Gastrocnemius medialis (tissue), 4 donors: ENCODE data around the gene DCDC1. TPM values are rescaled to one million over a fixed set of nuclear protein-coding genes. Genes with fewer than 3 reads are reported as not detected.

Source experiments
- ATAC-seq, 2 donors: fragments of 150-250 bp; one replicate each; pipeline ENCODE4 v1.9.1; 2016
- DNase-seq, 2 donors: peaks; one replicate each; pipeline ENCODE4 v3.0.0-alpha.2; 2019
- H3K27ac ChIP-seq, 4 donors: fragments of 200-600 bp; sonication (generic); 1 replicate in 1 of 4; 2 replicates in 3 of 4; pipeline ENCODE4 v1.5.1; 2016 to 2018; ENCODE audit warnings: mild to moderate bottlenecking in 2 of 4, moderate library complexity in 1 of 4
- H3K27me3 ChIP-seq, 3 donors: fragments of 200-600 bp; sonication (generic) in 2 of 3; 1 replicate in 1 of 3; 2 replicates in 2 of 3; pipeline versions ENCODE4 v1.5.1 to v1.6.0; 2016 to 2019; ENCODE audit warnings: mild to moderate bottlenecking in 1 of 3, moderate library complexity in 1 of 3
- H3K36me3 ChIP-seq, 2 donors: fragments of 200-600 bp; sonication (generic) in 1 of 2; one replicate each; pipeline ENCODE4 v1.5.1; 2017 to 2018
- H3K4me1 ChIP-seq, 2 donors: fragments of 200-600 bp; sonication (generic) in 1 of 2; one replicate each; pipeline ENCODE4 v1.5.1; 2016 to 2017; ENCODE audit warnings: mild to moderate bottlenecking in 2 of 2
- H3K4me3 ChIP-seq, 4 donors: fragments of 200-600 bp; sonication (generic) in 3 of 4; 1 replicate in 1 of 4; 2 replicates in 3 of 4; pipeline ENCODE4 v1.5.1; 2016 to 2019; ENCODE audit warnings: mild to moderate bottlenecking in 2 of 4
- H3K9me3 ChIP-seq, 3 donors: fragments of 200-600 bp; sonication (generic) in 2 of 3; 1 replicate in 1 of 3; 2 replicates in 2 of 3; pipeline ENCODE4 v1.5.1; 2016 to 2019
- POLR2A ChIP-seq, 2 donors: fragments of 450-650 bp; IDR thresholded peaks; one replicate each; pipeline ENCODE4 v1.6.1; 2017; ENCODE audit warnings: antibody characterized with exemption in 2 of 2, mild to moderate bottlenecking in 2 of 2, moderate library complexity in 2 of 2
- in situ Hi-C, 4 donors: fragments of 200-750 bp; cut with MboI; loops; one replicate each; pipeline versions ENCODE4 v1.15.0 to v1.8.0; 2017; ENCODE audit warnings: low sequenced_read_pairs in 4 of 4
- intact Hi-C: fragments of 100-400 bp; cut with DNase I; formaldehyde crosslinking; loops from one replicate; pipeline ENCODE4 v1.15.1; 2023; ENCODE audit warnings: low total_unique reads
- total RNA-seq, 4 donors: library from RNA; depleted of rRNA; stranded (reverse); fragments of >200 nt; gene quantifications; one replicate each; pipeline versions ENCODE4 v1.1.0 to v1.2.3, GENCODE V29; 2016
- TF ChIP-seq, protein P1 (sequence below), 5 experiments: fragments of 450-650 bp in 3 of 5; fragments of 200-600 bp in 2 of 5; sonication (generic) in 2 of 5; IDR thresholded peaks in 4 of 5; conservative IDR thresholded peaks in 1 of 5; 1 replicate in 4 of 5; 2 replicates in 1 of 5; pipeline ENCODE4 v1.5.1; 2016 to 2019; ENCODE audit warnings: antibody characterized with exemption in 5 of 5, mild to moderate bottlenecking in 3 of 5, moderate library complexity in 3 of 5

The DCDC1 gene
- total RNA-seq, 4 donors from 2014 or later: not detected

GRCh38 chr11:30983776-30984441, 385.6 kb downstream of the DCDC1 start:
- peak overlapping the region in 1 of 4 donors; percentile 27 for H3K27ac ChIP-seq
- no peak for ATAC-seq
- no peak for TF ChIP-seq POLR2A (IDR thresholded peaks at IDR 0.05)
- TF ChIP-seq, protein P1, sequence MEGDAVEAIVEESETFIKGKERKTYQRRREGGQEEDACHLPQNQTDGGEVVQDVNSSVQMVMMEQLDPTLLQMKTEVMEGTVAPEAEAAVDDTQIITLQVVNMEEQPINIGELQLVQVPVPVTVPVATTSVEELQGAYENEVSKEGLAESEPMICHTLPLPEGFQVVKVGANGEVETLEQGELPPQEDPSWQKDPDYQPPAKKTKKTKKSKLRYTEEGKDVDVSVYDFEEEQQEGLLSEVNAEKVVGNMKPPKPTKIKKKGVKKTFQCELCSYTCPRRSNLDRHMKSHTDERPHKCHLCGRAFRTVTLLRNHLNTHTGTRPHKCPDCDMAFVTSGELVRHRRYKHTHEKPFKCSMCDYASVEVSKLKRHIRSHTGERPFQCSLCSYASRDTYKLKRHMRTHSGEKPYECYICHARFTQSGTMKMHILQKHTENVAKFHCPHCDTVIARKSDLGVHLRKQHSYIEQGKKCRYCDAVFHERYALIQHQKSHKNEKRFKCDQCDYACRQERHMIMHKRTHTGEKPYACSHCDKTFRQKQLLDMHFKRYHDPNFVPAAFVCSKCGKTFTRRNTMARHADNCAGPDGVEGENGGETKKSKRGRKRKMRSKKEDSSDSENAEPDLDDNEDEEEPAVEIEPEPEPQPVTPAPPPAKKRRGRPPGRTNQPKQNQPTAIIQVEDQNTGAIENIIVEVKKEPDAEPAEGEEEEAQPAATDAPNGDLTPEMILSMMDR (IDR thresholded peaks at IDR 0.05 in 4 of 5, conservative IDR thresholded peaks at IDR 0.05 in 1 of 5): no peak

DNA sequence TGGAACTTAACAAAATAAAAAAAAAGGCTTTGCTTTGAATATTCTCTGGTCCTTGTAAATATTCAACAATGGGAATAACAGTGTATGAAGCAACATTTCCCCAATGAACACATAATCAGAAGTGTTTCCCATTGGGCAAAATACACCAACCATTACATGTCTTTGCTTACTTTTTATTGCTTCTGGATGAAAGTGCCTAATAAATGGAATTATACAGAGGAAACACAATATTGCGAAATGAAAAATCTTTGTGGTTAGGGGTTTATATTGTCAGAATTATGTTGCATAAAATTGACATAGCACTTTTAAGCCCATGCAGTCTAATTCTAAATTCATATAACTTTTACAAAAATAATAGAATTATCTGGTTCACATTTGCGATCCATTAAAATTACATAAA, 386.4 kb downstream of the DCDC1 start:
- no peak for ATAC-seq
- in situ Hi-C loops: no loop called here

More at GRCh38 chr11:30983776-30984441, 385.6 kb downstream of the DCDC1 start:
- no peaks in the 10 kb centered on the region for H3K27me3 ChIP-seq
- no peak for DNase-seq
- intact Hi-C loops (no loop called here), in situ Hi-C loops (no loop called here)
- H3K4me3 ChIP-seq: no peak overlapping the region
- H3K9me3 ChIP-seq: no peaks in the 10 kb centered on the region
- no peaks in the 10 kb centered on the region for H3K36me3 ChIP-seq
- H3K4me1 ChIP-seq: no peaks in the 10 kb centered on the region

DNA sequence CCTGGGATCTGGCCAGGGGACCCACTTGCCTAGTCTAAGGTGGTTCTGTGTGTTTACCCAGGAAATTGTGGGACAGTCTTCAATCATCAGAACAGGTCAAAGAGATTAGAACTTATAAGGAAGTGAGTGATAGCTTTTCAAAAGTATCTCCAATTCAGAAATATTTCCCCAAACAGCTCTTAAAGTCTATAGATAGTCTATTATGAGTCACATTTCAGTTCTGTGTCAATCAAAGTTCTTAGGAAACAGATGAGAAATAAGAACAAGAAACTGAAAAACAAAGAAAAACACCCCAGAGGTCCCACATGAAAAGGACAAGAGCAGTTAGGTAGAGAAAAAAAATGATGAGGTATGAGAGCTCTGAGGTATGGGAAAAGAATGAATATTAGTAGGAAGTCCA, 402.0 kb downstream of the DCDC1 start:
- Histone ChIP-seq H3K27ac (no peak overlapping the region), H3K36me3 (no peaks in the 10 kb centered on the region), H3K4me1 (no peaks in the 10 kb centered on the region), H3K4me3 (no peak overlapping the region), H3K9me3 (no peaks in the 10 kb centered on the region), H3K27me3 (no peaks in the 10 kb centered on the region)
- TF ChIP-seq, protein P1 (IDR thresholded peaks at IDR 0.05 in 4 of 5, conservative IDR thresholded peaks at IDR 0.05 in 1 of 5): no peak
- TF ChIP-seq POLR2A (IDR thresholded peaks at IDR 0.05): no peak
- in situ Hi-C loops (no loop called here), intact Hi-C loops (no loop called here)
- no peak for DNase-seq
- ATAC-seq: no peak

More for the DNA sequence above, 386.4 kb downstream of the DCDC1 start:
- Histone ChIP-seq H3K27me3 (no peaks in the 10 kb centered on the region), H3K4me3 (no peak overlapping the region), H3K4me1 (no peaks in the 10 kb centered on the region), H3K9me3 (no peaks in the 10 kb centered on the region), H3K36me3 (no peaks in the 10 kb centered on the region), H3K27ac (no peak overlapping the region)
- no peak for TF ChIP-seq POLR2A (IDR thresholded peaks at IDR 0.05)
- TF ChIP-seq, protein P1 (IDR thresholded peaks at IDR 0.05 in 4 of 5, conservative IDR thresholded peaks at IDR 0.05 in 1 of 5): no peak
- intact Hi-C loops: no loop called here
- no peak for DNase-seq

DNA sequence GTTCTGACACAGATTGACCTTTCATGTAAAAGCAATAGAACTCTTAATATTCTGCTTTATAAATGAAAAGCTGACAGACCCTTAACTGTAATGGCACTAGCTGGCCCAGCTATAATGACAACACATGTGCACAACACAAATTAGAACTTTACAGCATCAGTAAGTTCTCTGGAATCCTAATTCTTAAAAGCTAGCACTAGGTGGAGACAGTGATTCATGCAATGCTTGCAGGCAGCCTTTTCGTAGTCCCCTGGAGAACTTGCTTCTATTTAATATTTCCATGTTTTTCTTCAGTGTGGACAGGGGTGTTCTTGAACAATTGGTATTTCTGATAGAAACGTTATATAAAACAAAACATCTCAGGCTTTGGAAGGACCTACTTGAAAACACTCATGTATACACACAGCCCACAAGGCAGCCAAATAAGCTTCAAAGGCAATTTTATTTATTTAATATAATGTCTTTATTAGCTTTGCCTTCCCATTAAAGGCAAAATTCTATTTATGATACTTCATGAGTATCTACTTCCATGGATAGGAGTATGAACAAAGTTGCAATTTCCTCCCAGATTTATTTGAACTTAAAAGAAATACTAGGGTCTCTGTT, 409.0 kb downstream of the DCDC1 start:
- Histone ChIP-seq H3K4me1 (no peaks in the 10 kb centered on the region), H3K9me3 (no peaks in the 10 kb centered on the region), H3K4me3 (no peak overlapping the region), H3K27ac (no peak overlapping the region), H3K36me3 (no peaks in the 10 kb centered on the region), H3K27me3 (no peaks in the 10 kb centered on the region)
- TF ChIP-seq POLR2A (IDR thresholded peaks at IDR 0.05): no peak
- TF ChIP-seq, protein P1 (IDR thresholded peaks at IDR 0.05 in 4 of 5, conservative IDR thresholded peaks at IDR 0.05 in 1 of 5): peak in 3 of 5 experiments; percentile 12 to 37 (median 27)
- no peak for ATAC-seq
- in situ Hi-C loops (no loop called here), intact Hi-C loops (no loop called here)
- DNase-seq: no peak
